IPS-NIHi7 (cell line): ENCODE data around the gene ZDHHC5.

Experiments
- DNase-seq: peaks from one replicate; pipeline ENCODE4 v3.0.0; 2012; ENCODE audit warnings: mixed read lengths; ENCODE audit errors: extremely low spot score

Gene ZDHHC5

DNA sequence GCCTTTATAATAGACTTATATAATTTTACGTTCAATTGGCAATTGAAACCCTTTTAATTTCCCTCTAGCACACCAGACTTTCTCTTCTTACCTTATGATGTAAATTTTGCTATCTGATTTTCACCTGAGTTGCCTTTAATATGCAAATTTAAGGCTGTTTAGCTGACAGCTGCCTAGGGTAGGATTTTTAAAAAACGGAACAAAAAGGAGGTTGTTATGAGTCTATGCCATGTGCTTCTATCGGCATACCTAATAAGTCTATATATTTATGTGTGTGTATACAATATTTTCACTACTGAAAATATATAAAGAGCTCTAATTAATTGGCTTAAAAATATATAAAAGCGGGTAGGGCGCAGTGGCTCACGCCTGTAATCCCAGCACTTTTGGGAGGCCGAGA lies 61.6 kb downstream of the ZDHHC5 start:
- DNase-seq, result no peak

DNA sequence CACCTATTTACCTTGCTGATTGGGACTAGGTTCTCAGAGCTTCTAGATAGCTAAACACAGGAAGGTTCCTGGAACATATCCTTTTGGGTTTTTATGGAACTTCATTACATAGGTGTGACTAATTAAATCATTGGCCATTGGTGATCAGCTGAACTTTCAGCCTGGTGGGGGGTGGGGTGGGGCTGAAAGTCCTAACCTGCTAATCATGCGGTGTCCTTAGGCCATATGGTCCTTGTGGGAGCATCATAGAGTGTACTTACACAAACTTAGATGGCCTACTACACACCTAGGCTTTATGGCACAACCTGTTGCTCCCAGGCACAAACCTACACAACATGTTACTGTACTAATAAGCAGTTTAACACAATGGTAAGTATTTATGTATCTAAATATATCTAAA lies 64.7 kb downstream of the ZDHHC5 start:
- DNase-seq, result no peak

GRCh38 chr11:57735619-57736298 lies 67.8 kb downstream of the ZDHHC5 start:
- no peak for DNase-seq

DNA sequence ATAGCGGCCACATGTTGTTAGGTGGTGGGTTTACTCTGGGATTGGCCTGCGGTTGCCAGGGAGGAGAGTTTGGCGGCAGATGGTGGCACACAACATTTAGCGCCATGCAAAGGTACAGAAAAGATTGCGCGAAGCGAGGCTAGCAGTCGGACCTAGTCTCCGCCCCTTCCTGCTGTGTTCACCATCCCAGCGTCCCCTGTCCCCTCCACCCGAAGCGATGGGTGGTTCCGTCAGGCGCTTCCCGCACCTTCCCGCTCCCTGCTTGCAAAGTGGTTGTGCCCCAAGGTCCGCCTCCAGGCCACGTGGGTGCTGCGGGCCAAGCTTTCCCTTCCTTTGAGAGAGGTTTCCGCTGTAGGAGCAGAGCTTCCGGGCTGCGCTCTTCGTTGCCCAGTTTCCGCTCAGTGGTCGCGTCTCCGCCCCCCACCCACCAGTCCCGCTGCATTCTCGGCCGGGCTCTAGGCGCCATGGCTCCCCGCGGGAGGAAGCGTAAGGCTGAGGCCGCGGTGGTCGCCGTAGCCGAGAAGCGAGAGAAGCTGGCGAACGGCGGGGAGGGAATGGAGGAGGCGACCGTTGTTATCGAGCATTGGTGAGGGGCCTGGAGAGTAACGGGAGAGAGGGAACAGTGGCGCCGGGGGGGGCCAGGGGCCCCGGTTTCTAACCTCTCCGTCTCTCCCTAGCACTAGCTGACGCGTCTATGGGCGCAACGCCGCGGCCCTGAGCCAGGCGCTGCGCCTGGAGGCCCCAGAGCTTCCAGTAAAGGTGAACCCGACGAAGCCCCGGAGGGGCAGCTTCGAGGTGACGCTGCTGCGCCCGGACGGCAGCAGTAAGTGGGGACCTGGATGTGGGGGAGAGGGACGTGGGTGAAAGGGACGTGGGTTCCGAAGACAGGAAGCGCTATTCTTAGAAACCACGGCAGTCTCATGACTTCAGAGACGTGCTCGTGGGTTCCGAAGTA lies 73.5 kb downstream of the ZDHHC5 start, which contains the start of gene SELENOH:
TSS of gene SELENOH (plus strand) at position 360 of the 955 bp plus-strand sequence. CDS start at position 465, 105 bp downstream.
- peak; percentile 97 for DNase-seq

- no peak for DNase-seq
These were observed 74.2 kb downstream of the ZDHHC5 start for GRCh38 chr11:57742087-57742452.

DNA sequence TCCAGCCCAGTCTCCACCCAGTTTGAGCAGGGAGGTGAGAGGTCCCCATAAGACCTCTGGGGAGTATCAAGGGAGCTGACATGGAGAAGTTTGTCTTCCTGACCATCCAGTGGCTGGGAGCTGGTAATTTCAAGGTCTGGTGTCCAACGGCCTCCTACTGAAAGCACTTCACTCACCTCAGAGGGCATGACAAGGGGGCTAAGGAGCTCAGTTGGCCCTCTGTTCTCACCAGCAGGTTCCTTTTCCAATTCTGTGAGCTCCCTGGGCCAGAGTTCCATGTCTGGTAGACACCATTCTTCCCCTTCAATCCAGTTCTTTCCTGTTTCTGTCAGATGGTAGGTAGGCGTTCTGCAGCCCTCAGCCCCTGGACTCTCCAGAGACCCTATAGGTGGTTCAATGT lies 76.4 kb downstream of the ZDHHC5 start:
- DNase-seq, result no peak

- DNase-seq, result no peak
These were observed 77.3 kb downstream of the ZDHHC5 start for GRCh38 chr11:57745206-57745605.

DNA sequence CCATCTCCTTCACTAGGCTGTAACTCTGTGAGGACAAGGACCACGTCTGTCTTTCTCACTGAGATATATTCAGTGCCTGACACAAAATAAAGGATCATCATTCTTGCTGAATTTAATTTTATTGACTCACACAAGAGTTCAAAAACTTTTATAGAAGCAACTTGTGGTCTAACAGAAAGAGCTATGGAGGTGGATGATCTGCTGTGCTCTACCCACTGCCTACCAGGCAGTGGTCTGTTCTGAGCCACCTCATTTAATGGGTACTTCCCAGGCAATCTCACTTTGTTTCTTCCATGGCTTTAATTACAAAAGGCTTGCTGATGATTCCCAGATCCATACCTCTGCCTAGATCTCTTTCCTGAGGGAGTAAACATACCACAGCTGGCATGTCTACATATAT lies 79.0 kb downstream of the ZDHHC5 start:
- no peak for DNase-seq
